Measurements from ENCODE around the gene FNDC3B.

DNA sequence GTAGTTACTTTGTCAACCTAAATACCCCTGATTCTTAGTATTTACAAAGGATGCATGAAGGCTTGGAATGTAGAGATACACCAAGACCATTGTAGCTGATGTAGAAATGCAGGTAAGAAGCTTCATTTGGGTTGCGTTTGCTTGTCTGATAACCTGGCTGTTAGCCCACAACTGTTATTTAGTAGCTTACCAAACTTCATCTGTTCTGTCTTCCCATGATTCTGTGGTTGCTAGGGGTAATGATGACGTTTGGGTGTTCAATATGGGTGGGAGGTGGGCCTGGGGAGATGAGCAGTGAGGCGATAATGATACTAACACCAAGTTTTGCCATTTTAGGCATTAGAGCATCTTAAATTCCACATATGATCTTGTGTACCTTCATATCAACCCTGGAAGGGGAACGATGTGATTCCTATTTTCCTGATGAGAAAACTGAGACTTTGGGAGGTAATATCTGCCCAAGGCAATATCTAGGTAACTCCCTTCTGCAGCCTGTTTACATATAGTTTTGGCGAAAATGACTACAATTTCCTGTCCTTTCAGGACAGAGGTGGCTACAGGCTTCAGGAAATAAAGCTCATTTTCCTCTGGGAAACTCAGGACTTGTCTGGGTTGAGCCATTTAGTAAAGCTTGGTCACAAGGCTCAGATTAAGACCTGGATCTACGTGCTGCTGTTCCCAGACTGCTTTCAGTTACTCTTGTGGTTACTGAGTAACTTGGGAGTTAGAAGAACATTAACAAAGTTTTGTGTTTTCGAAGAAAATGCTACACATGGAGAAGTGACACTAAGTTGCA, 26.8 kb downstream of the FNDC3B start:
- TF ChIP-seq POLR2A (IDR thresholded peaks at IDR 0.05): no peak
- TF ChIP-seq, protein P1, sequence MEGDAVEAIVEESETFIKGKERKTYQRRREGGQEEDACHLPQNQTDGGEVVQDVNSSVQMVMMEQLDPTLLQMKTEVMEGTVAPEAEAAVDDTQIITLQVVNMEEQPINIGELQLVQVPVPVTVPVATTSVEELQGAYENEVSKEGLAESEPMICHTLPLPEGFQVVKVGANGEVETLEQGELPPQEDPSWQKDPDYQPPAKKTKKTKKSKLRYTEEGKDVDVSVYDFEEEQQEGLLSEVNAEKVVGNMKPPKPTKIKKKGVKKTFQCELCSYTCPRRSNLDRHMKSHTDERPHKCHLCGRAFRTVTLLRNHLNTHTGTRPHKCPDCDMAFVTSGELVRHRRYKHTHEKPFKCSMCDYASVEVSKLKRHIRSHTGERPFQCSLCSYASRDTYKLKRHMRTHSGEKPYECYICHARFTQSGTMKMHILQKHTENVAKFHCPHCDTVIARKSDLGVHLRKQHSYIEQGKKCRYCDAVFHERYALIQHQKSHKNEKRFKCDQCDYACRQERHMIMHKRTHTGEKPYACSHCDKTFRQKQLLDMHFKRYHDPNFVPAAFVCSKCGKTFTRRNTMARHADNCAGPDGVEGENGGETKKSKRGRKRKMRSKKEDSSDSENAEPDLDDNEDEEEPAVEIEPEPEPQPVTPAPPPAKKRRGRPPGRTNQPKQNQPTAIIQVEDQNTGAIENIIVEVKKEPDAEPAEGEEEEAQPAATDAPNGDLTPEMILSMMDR (IDR thresholded peaks at IDR 0.05): no peak

All from testis (tissue), 2 donors.